T-helper 2 cell treated with Interferon-gamma antibody and Interleukin-4, amounts not matched to agents 5 μg/mL and 100 μg/mL, for 36 hours (primary cell): ENCODE measurements around the gene COPS9.

Experiments
- DNase-seq: peaks from one replicate; pipeline ENCODE4 v3.0.0; 2021; ENCODE audit warnings: low spot score
- H3K27ac Mint-ChIP-seq: one replicate; pipeline ENCODE4 v1.8.0; 2021; ENCODE audit warnings: mild to moderate bottlenecking, mixed read lengths
- H3K27me3 Mint-ChIP-seq: one replicate; pipeline ENCODE4 v1.8.0; 2021; ENCODE audit warnings: low read depth, mixed read lengths
- H3K36me3 Mint-ChIP-seq: one replicate; pipeline ENCODE4 v1.8.0; 2021; ENCODE audit warnings: low read depth, mixed read lengths
- H3K4me1 Mint-ChIP-seq: one replicate; pipeline ENCODE4 v1.8.0; 2021; ENCODE audit warnings: low read depth, mixed read lengths
- H3K4me3 Mint-ChIP-seq: one replicate; pipeline ENCODE4 v1.8.0; 2022; ENCODE audit warnings: mild to moderate bottlenecking, moderate library complexity, mixed read lengths
- H3K9me3 Mint-ChIP-seq: one replicate; pipeline ENCODE4 v1.8.0; 2021; ENCODE audit warnings: mixed read lengths

The COPS9 gene

GRCh38 chr2:240169486-240170353 lies 33.6 kb upstream of the COPS9 start:
- Mint-ChIP-seq H3K4me3 (no peak overlapping the region), H3K27ac (no peak overlapping the region), H3K9me3 (no peaks in the 10 kb centered on the region), H3K27me3 (peaks cover 8% of the 10 kb centered on the region), H3K36me3 (no peaks in the 10 kb centered on the region), H3K4me1 (no peaks in the 10 kb centered on the region)
- no peak for DNase-seq

- H3K27me3 Mint-ChIP-seq = peaks cover 3% of the 10 kb centered on the region
- no peak for DNase-seq
- H3K4me1 Mint-ChIP-seq = no peaks in the 10 kb centered on the region
- no peaks in the 10 kb centered on the region for H3K36me3 Mint-ChIP-seq
- no peak overlapping the region for H3K4me3 Mint-ChIP-seq
- no peak overlapping the region for H3K27ac Mint-ChIP-seq
- H3K9me3 Mint-ChIP-seq = peaks cover 9% of the 10 kb centered on the region
These were observed 32.6 kb upstream of the COPS9 start for GRCh38 chr2:240168546-240169361.

- H3K36me3 Mint-ChIP-seq = no peaks in the 10 kb centered on the region
- DNase-seq = no peak
- no peak overlapping the region for H3K4me3 Mint-ChIP-seq
- no peaks in the 10 kb centered on the region for H3K4me1 Mint-ChIP-seq
- no peak overlapping the region for H3K27ac Mint-ChIP-seq
- H3K9me3 Mint-ChIP-seq = peaks cover 9% of the 10 kb centered on the region
- H3K27me3 Mint-ChIP-seq = peaks cover 3% of the 10 kb centered on the region
These were observed 31.9 kb upstream of the COPS9 start for GRCh38 chr2:240168041-240168440.

- H3K27me3 Mint-ChIP-seq = peaks cover 2% of the 10 kb centered on the region
- no peak overlapping the region for H3K27ac Mint-ChIP-seq
- H3K36me3 Mint-ChIP-seq = no peaks in the 10 kb centered on the region
- H3K9me3 Mint-ChIP-seq = peaks cover 9% of the 10 kb centered on the region
- H3K4me3 Mint-ChIP-seq = no peak overlapping the region
- H3K4me1 Mint-ChIP-seq = no peaks in the 10 kb centered on the region
- DNase-seq = no peak
These were observed 31.4 kb upstream of the COPS9 start for GRCh38 chr2:240167588-240167880.

GRCh38 chr2:240166761-240167587 lies 30.9 kb upstream of the COPS9 start:
- Mint-ChIP-seq H3K27ac (no peak overlapping the region), H3K36me3 (no peaks in the 10 kb centered on the region), H3K4me1 (no peaks in the 10 kb centered on the region), H3K4me3 (no peak overlapping the region), H3K9me3 (peaks cover 9% of the 10 kb centered on the region), H3K27me3 (peaks cover 2% of the 10 kb centered on the region)
- no peak for DNase-seq

GRCh38 chr2:240166191-240166590 lies 30.1 kb upstream of the COPS9 start:
- no peak overlapping the region for H3K27ac Mint-ChIP-seq
- H3K4me1 Mint-ChIP-seq = no peaks in the 10 kb centered on the region
- peaks cover 9% of the 10 kb centered on the region for H3K9me3 Mint-ChIP-seq
- peaks cover 2% of the 10 kb centered on the region for H3K27me3 Mint-ChIP-seq
- H3K4me3 Mint-ChIP-seq = no peak overlapping the region
- no peak for DNase-seq
- H3K36me3 Mint-ChIP-seq = no peaks in the 10 kb centered on the region

GRCh38 chr2:240165661-240166060 lies 29.6 kb upstream of the COPS9 start:
- Mint-ChIP-seq H3K27ac (no peak overlapping the region), H3K4me1 (no peaks in the 10 kb centered on the region), H3K4me3 (no peak overlapping the region), H3K36me3 (no peaks in the 10 kb centered on the region), H3K9me3 (peaks cover 9% of the 10 kb centered on the region), H3K27me3 (peaks cover 2% of the 10 kb centered on the region)
- DNase-seq = no peak

- peaks cover 9% of the 10 kb centered on the region for H3K9me3 Mint-ChIP-seq
- H3K36me3 Mint-ChIP-seq = no peaks in the 10 kb centered on the region
- no peaks in the 10 kb centered on the region for H3K27me3 Mint-ChIP-seq
- H3K4me3 Mint-ChIP-seq = no peak overlapping the region
- no peak for DNase-seq
- H3K27ac Mint-ChIP-seq = no peak overlapping the region
- no peaks in the 10 kb centered on the region for H3K4me1 Mint-ChIP-seq
These were observed 28.9 kb upstream of the COPS9 start for GRCh38 chr2:240165034-240165433.

GRCh38 chr2:240164586-240164985 lies 28.5 kb upstream of the COPS9 start:
- H3K4me1 Mint-ChIP-seq = no peaks in the 10 kb centered on the region
- DNase-seq = no peak
- no peaks in the 10 kb centered on the region for H3K36me3 Mint-ChIP-seq
- H3K9me3 Mint-ChIP-seq = peaks cover 9% of the 10 kb centered on the region
- H3K4me3 Mint-ChIP-seq = no peak overlapping the region
- H3K27ac Mint-ChIP-seq = no peak overlapping the region
- no peaks in the 10 kb centered on the region for H3K27me3 Mint-ChIP-seq

GRCh38 chr2:240163844-240164574 lies 27.9 kb upstream of the COPS9 start:
- H3K27me3 Mint-ChIP-seq = no peaks in the 10 kb centered on the region
- peaks cover 9% of the 10 kb centered on the region for H3K9me3 Mint-ChIP-seq
- H3K4me3 Mint-ChIP-seq = no peak overlapping the region
- no peak for DNase-seq
- no peaks in the 10 kb centered on the region for H3K36me3 Mint-ChIP-seq
- H3K27ac Mint-ChIP-seq = no peak overlapping the region
- H3K4me1 Mint-ChIP-seq = no peaks in the 10 kb centered on the region

- Mint-ChIP-seq H3K36me3 (no peaks in the 10 kb centered on the region), H3K4me3 (no peak overlapping the region), H3K27ac (no peak overlapping the region), H3K4me1 (no peaks in the 10 kb centered on the region), H3K27me3 (no peaks in the 10 kb centered on the region), H3K9me3 (peaks cover 9% of the 10 kb centered on the region)
- DNase-seq = no peak
These were observed 27.0 kb upstream of the COPS9 start for GRCh38 chr2:240162939-240163714.

GRCh38 chr2:240162531-240162930 lies 26.4 kb upstream of the COPS9 start:
- DNase-seq = no peak
- H3K4me1 Mint-ChIP-seq = no peaks in the 10 kb centered on the region
- no peak overlapping the region for H3K27ac Mint-ChIP-seq
- H3K36me3 Mint-ChIP-seq = no peaks in the 10 kb centered on the region
- H3K9me3 Mint-ChIP-seq = peaks cover 9% of the 10 kb centered on the region
- no peaks in the 10 kb centered on the region for H3K27me3 Mint-ChIP-seq
- no peak overlapping the region for H3K4me3 Mint-ChIP-seq

- H3K4me3 Mint-ChIP-seq = no peak overlapping the region
- peaks cover 9% of the 10 kb centered on the region for H3K9me3 Mint-ChIP-seq
- H3K27ac Mint-ChIP-seq = no peak overlapping the region
- H3K36me3 Mint-ChIP-seq = no peaks in the 10 kb centered on the region
- H3K4me1 Mint-ChIP-seq = no peaks in the 10 kb centered on the region
- no peak for DNase-seq
- H3K27me3 Mint-ChIP-seq = no peaks in the 10 kb centered on the region
These were observed 25.9 kb upstream of the COPS9 start for GRCh38 chr2:240162032-240162431.
